ENCODE data around the gene PHACTR2. TPM values are rescaled to one million over a fixed set of nuclear protein-coding genes. Genes with fewer than 3 reads are reported as not detected.

Gene PHACTR2
- total RNA-seq, 4 donors from 2014 or later = 25.4 to 31.8 (median 26.1) TPM

DNA sequence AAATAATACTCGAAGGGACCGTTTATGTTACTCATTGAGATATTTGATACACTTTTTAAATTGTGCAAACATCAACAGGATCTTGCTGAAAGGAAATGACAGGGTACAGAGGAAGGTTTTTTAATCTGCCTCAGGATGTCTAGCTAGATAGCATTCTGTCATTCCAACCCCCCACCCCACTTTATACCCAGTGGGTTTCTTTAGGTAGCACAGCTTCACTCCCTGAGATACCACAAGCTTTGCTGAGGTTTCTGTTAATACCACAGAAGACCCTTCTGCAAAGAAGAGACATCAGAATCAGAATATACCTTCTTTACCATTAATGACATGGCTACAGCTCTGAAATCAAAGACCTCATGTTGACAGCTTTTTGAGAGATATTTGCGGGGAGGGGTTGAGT is 1.3 kb downstream of the PHACTR2 start:
- H3K27ac ChIP-seq = peak overlapping the region; percentile 77 to 88 (median 84)
- H3K36me3 ChIP-seq = no peaks in the 10 kb centered on the region
- ATAC-seq (peak in 1 of 2 donors; percentile 29), DNase-seq (no peak)
- intact Hi-C loops (cut with DNase I; ENCODE audit: low total_unique reads) (loop anchor here (2.0 to 5.0 kb wide), 2 partner anchors 63 to 164 kb away; partner anchors contain the start of gene LTV1), in situ Hi-C loops (cut with MboI; ENCODE audit: low sequenced_read_pairs in 4 of 4) (no loop called here)
- H3K27me3 ChIP-seq = no peaks in the 10 kb centered on the region
- H3K9me3 ChIP-seq = no peaks in the 10 kb centered on the region
- TF ChIP-seq POLR2A (IDR thresholded peaks at IDR 0.05) = no peak
- TF ChIP-seq, protein P1, sequence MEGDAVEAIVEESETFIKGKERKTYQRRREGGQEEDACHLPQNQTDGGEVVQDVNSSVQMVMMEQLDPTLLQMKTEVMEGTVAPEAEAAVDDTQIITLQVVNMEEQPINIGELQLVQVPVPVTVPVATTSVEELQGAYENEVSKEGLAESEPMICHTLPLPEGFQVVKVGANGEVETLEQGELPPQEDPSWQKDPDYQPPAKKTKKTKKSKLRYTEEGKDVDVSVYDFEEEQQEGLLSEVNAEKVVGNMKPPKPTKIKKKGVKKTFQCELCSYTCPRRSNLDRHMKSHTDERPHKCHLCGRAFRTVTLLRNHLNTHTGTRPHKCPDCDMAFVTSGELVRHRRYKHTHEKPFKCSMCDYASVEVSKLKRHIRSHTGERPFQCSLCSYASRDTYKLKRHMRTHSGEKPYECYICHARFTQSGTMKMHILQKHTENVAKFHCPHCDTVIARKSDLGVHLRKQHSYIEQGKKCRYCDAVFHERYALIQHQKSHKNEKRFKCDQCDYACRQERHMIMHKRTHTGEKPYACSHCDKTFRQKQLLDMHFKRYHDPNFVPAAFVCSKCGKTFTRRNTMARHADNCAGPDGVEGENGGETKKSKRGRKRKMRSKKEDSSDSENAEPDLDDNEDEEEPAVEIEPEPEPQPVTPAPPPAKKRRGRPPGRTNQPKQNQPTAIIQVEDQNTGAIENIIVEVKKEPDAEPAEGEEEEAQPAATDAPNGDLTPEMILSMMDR (IDR thresholded peaks at IDR 0.05 in 4 of 5, conservative IDR thresholded peaks at IDR 0.05 in 1 of 5) = no peak
- peaks cover 14 to 30% of the 10 kb centered on the region in 2 donors for H3K4me1 ChIP-seq
- peak overlapping the region; percentile 72 to 87 (median 78) for H3K4me3 ChIP-seq

DNA sequence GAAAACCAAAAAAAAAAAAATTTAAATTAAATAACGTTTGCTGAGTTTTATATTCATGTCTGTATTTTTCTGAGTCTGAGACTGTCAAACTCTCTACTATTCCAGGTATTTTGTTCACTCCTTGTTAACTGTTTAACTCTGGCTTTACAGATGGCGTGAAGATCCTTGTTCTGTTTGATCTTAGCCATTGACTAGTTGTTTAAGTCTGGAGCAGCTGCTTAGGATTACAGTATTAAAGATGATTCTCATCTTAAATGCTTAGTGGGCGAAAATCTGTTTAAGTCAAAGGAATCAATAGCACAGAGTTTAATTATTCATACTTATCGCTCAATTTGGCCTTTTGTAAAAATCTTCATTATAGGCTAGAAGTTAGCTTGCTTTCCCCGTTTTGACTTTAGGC is 2.4 kb downstream of the PHACTR2 start:
- no peaks in the 10 kb centered on the region for H3K27me3 ChIP-seq
- no peaks in the 10 kb centered on the region for H3K9me3 ChIP-seq
- H3K4me1 ChIP-seq = peaks cover 14 to 30% of the 10 kb centered on the region in 2 donors
- no peak for TF ChIP-seq POLR2A (IDR thresholded peaks at IDR 0.05)
- TF ChIP-seq, protein P1 (IDR thresholded peaks at IDR 0.05 in 4 of 5, conservative IDR thresholded peaks at IDR 0.05 in 1 of 5) = no peak
- no peak for ATAC-seq
- intact Hi-C loops (cut with DNase I; ENCODE audit: low total_unique reads) = no loop called here
- DNase-seq = no peak
- in situ Hi-C loops (cut with MboI; ENCODE audit: low sequenced_read_pairs in 4 of 4) = no loop called here
- H3K4me3 ChIP-seq = peak overlapping the region; percentile 72 to 87 (median 78)
- peak overlapping the region; percentile 77 to 88 (median 84) for H3K27ac ChIP-seq
- no peaks in the 10 kb centered on the region for H3K36me3 ChIP-seq

DNA sequence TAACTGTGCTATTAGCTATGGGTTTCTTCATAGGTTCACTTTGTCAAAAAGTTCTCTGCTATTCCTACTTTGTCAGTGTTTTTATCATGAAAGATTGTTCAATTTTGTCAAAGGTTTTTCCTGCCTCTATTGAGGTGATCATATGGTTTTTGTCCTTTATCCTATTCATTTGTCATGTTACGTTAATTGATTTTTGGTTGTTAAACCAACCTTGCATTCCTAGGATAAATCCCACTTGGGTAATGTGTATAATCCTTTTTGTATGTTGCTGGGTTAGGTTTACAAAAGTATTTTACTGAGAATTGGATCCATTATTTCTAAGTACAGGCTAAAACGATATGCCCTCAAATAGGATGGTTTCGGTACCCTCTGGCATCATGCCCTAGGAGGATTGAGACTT is 5.0 kb downstream of the PHACTR2 start:
- no peaks in the 10 kb centered on the region for H3K36me3 ChIP-seq
- H3K4me3 ChIP-seq = no peak overlapping the region
- TF ChIP-seq, protein P1 (IDR thresholded peaks at IDR 0.05 in 4 of 5, conservative IDR thresholded peaks at IDR 0.05 in 1 of 5) = no peak
- no peak for TF ChIP-seq POLR2A (IDR thresholded peaks at IDR 0.05)
- H3K27me3 ChIP-seq = no peaks in the 10 kb centered on the region
- H3K9me3 ChIP-seq = no peaks in the 10 kb centered on the region
- intact Hi-C loops (cut with DNase I; ENCODE audit: low total_unique reads) (no loop called here), in situ Hi-C loops (cut with MboI; ENCODE audit: low sequenced_read_pairs in 4 of 4) (no loop called here)
- H3K4me1 ChIP-seq = peaks cover 23 to 31% of the 10 kb centered on the region in 2 donors
- no peak overlapping the region for H3K27ac ChIP-seq
- DNase-seq (no peak), ATAC-seq (no peak)

DNA sequence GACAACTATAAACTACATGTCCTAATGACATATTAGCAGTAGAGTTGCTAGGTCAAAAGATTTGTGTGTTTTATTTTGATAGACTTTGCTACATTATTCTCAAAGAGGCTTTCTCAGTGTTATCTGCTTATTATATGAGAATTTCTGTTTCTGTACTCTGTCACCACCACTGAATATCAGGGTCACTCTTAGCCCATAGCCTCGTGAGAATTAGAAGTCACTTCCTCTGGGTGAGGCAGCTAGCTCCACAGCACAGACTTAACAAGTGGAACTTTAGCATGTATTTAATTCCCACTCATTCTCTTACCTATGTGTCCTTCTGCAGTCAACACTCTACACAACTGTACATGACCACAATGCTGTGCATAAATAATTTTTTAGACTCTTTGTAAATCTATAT is 6.7 kb downstream of the PHACTR2 start:
- ATAC-seq (no peak), DNase-seq (no peak)
- no peak for TF ChIP-seq POLR2A (IDR thresholded peaks at IDR 0.05)
- TF ChIP-seq, protein P1 (IDR thresholded peaks at IDR 0.05 in 4 of 5, conservative IDR thresholded peaks at IDR 0.05 in 1 of 5) = no peak
- Histone ChIP-seq H3K9me3 (no peaks in the 10 kb centered on the region), H3K27ac (no peak overlapping the region), H3K27me3 (no peaks in the 10 kb centered on the region), H3K4me1 (peaks cover 18 to 33% of the 10 kb centered on the region in 2 donors), H3K4me3 (no peak overlapping the region), H3K36me3 (no peaks in the 10 kb centered on the region)
- intact Hi-C loops (cut with DNase I; ENCODE audit: low total_unique reads) = no loop called here
- in situ Hi-C loops (cut with MboI; ENCODE audit: low sequenced_read_pairs in 4 of 4) = no loop called here

DNA sequence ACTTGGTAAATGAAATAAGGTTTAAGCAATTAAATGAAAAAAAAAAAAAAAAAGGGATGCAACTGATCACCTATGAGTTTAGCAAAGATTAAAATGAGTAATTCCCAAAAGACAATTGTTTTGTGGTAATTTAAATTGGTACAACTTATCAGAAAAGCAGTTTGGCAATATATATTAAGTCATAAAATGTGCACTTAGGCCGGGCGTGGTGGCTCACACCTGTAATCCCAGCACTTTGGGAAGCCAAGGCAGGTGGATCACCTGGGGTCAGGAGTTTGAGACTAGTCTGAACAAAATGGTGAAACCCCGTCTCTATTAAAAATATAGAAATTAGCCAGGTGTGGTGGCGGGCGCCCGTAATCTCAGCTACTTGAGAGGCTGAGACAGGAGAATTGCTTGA is 7.9 kb downstream of the PHACTR2 start:
- H3K36me3 ChIP-seq = no peaks in the 10 kb centered on the region
- no peak overlapping the region for H3K27ac ChIP-seq
- DNase-seq (no peak), ATAC-seq (no peak)
- TF ChIP-seq, protein P1 (IDR thresholded peaks at IDR 0.05 in 4 of 5, conservative IDR thresholded peaks at IDR 0.05 in 1 of 5) = no peak
- no peak for TF ChIP-seq POLR2A (IDR thresholded peaks at IDR 0.05)
- intact Hi-C loops (cut with DNase I; ENCODE audit: low total_unique reads) = no loop called here
- H3K27me3 ChIP-seq = no peaks in the 10 kb centered on the region
- no peaks in the 10 kb centered on the region for H3K9me3 ChIP-seq
- in situ Hi-C loops (cut with MboI; ENCODE audit: low sequenced_read_pairs in 4 of 4) = no loop called here
- peaks cover 8 to 31% of the 10 kb centered on the region in 2 donors for H3K4me1 ChIP-seq
- no peak overlapping the region for H3K4me3 ChIP-seq
